ENCODE data around the gene CCNL2. TPM values are rescaled to one million over a fixed set of nuclear protein-coding genes. Genes with fewer than 3 reads are reported as not detected.
A peak's percentile ranks its signal among the peaks of the same experiment; 100 is the strongest.

Gene CCNL2
- total and polyA plus RNA-seq, 2 of the 13 experiments (the other 11 are each of a cell fraction or from before 2014, with no cell fraction given), result 105 to 340 TPM

DNA sequence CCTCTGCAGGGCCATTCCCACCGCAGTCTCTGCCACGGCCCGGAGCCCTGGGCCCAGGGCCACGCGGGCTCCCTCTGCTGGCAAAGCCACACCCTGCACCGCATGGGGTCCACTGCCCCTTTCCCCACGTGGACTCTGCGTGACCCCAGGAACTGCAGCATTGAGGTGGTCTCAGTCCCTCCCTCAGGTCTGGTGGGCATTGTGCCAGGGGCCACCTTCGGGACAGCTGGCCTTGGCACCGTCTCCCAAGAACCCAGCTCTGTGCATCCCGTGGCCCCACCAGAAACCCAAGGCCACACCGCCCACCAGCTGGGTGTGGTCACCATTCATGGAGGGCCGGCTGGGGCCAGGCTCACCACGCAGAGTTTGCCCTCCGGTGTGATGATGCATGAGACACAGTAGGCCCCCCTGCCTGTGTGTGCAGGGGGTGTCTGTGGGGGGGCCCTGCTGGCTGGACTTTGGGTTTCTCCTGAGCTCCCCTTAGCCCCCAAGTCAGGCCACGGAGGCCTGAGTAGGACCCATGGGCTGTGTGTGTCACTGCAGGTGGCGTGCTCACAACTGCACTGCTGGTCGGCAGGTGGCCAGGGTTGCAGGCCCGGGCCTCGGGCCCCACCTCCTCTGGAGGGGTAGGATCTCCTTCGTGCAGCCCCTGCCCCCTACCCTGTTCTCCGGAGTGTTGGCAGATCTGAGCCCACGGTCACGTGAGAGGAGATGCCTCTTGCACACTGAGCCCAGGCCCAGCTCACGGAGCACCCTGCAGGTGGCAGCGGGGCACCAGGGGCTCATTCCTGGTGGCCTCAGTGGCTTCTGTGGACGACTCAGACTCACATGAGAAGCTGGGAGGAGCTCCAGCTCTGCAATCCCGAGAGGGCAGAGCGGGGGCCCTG is 42.1 kb upstream of the CCNL2 start (continued):
- peak; percentile 94; the same call in 1 of the 2 replicates for TF ChIP-seq ZBTB4 (CRISPR knock-in tag; IDR thresholded peaks at IDR 0.05; ENCODE audit: borderline replicate concordance)
- no peak for TF ChIP-seq RNF2 (conservative IDR thresholded peaks at IDR 0.05; ENCODE audit: low read depth)
- no peak for TF ChIP-seq DZIP1 (CRISPR knock-in tag; IDR thresholded peaks at IDR 0.05)
- TF ChIP-seq ZNF350 (CRISPR knock-in tag; IDR thresholded peaks at IDR 0.05; ENCODE audit: borderline replicate concordance, low read depth), result peak; percentile 62
- no peak for TF ChIP-seq SP1 (IDR thresholded peaks at IDR 0.05)
- TF ChIP-seq SP1 (CRISPR knock-in tag; IDR thresholded peaks at IDR 0.05), result peak; percentile 21; the same call in 1 of the 2 replicates
- no peak for TF ChIP-seq RFX3 (CRISPR knock-in tag; IDR thresholded peaks at IDR 0.05)
- TF ChIP-seq FOXP1 (IDR thresholded peaks at IDR 0.05), result no peak
- no peak for TF ChIP-seq FOXP1 (CRISPR knock-in tag; IDR thresholded peaks at IDR 0.05)
- peak; percentile 17; the same call in 1 of the 2 replicates for TF ChIP-seq ZMYM4 (CRISPR knock-in tag; IDR thresholded peaks at IDR 0.05)
- TF ChIP-seq, protein P1, sequence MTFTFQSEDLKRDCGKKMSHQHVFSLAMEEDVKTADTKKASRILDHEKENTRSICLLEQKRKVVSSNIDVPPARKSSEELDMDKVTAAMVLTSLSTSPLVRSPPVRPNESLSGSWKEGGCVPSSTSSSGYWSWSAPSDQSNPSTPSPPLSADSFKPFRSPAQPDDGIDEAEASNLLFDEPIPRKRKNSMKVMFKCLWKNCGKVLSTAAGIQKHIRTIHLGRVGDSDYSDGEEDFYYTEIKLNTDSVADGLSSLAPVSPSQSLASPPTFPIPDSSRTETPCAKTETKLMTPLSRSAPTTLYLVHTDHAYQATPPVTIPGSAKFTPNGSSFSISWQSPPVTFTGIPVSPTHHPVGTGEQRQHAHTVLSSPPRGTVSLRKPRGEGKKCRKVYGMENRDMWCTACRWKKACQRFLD (CRISPR knock-in tag; IDR thresholded peaks at IDR 0.05; ENCODE audit: borderline replicate concordance), result no peak
- TF ChIP-seq FOXO4 (CRISPR knock-in tag; conservative IDR thresholded peaks at IDR 0.05), result no peak
- no peak for TF ChIP-seq ETS1 (CRISPR knock-in tag; IDR thresholded peaks at IDR 0.05)
- no peak; the same call in 1 of the 2 replicates for TF ChIP-seq ZHX1 (CRISPR knock-in tag; IDR thresholded peaks at IDR 0.05; ENCODE audit: low read depth)
- no peak for TF ChIP-seq TCF7 (IDR thresholded peaks at IDR 0.05; ENCODE audit: low read depth)
- TF ChIP-seq ZNF773 (CRISPR knock-in tag; IDR thresholded peaks at IDR 0.05; ENCODE audit: borderline replicate concordance), result no peak
